ENCODE measurements around the gene NRIP1. TPM values are rescaled to one million over a fixed set of nuclear protein-coding genes. Genes with fewer than 3 reads are reported as not detected.

Gene NRIP1
- 19.8 and 20.8 TPM in 2 replicates for polyA plus RNA-seq (2013)

GRCh38 chr21:15064576-15065391 is at the start of gene NRIP1:
Gene NRIP1, minus strand, starts transcription at chr21:15065000. Its CDS starts 96,808 bp downstream, at chr21:14968192.
- Histone ChIP-seq H3K36me3 (ENCODE audit: control insufficient read depth in 1 of 2, insufficient read depth in 2 of 2, low read length in 2 of 2) (no peaks in the 10 kb centered on the region), H3K23ac (ENCODE audit: low read length) (no peak within 1 kb of the TSS), H4K91ac (ENCODE audit: low read depth, low read length) (peak within 1 kb of the TSS; percentile 84), H4K8ac (ENCODE audit: low read depth, low read length) (peak within 1 kb of the TSS; percentile 63), H2BK120ac (ENCODE audit: insufficient read depth, low read length, poor library complexity) (peak within 1 kb of the TSS; percentile 89), H2BK12ac (ENCODE audit: low read length) (no peak within 1 kb of the TSS), H3K27ac (ENCODE audit: low read depth, low read length) (peak within 1 kb of the TSS; percentile 97), H3K79me1 (ENCODE audit: low read length) (peaks cover 13% of the 10 kb centered on the region), H3K18ac (ENCODE audit: low read length) (peak within 1 kb of the TSS; percentile 79), H3K4me1 (ENCODE audit: control insufficient read depth in 1 of 2, insufficient read depth in 2 of 2, low read length in 2 of 2) (no peaks in the 10 kb centered on the region), H3K14ac (ENCODE audit: low read length) (peak within 1 kb of the TSS; percentile 91), H2AK5ac (ENCODE audit: low read length) (peak within 1 kb of the TSS; percentile 3), H4K12ac (ENCODE audit: low read depth, low read length) (peak within 1 kb of the TSS; percentile 58), H3K9me3 (ENCODE audit: insufficient read depth, low read depth, low read length) (no peaks in the 10 kb centered on the region), H3K27me3 (ENCODE audit: insufficient read depth, low read length) (no peaks in the 10 kb centered on the region), H3K79me2 (ENCODE audit: control insufficient read depth, insufficient read depth, low read length, poor library complexity) (peaks cover 14% of the 10 kb centered on the region), H3K9ac (ENCODE audit: low read length) (peak within 1 kb of the TSS; percentile 99), H3K4me2 (ENCODE audit: low read length) (peak within 1 kb of the TSS; percentile 96), H2AFZ (ENCODE audit: insufficient read depth, low read length, poor library complexity) (peak within 1 kb of the TSS; percentile 77), H3K4ac (ENCODE audit: low read depth, low read length) (peak within 1 kb of the TSS; percentile 98), H2BK5ac (ENCODE audit: low read depth, low read length, poor library complexity) (peak within 1 kb of the TSS; percentile 92), H3K4me3 (ENCODE audit: low read depth, low read length) (peak within 1 kb of the TSS; percentile 98)
- peak; percentile 86 to 92 for DNase-seq
- WGBS (ENCODE audit: extremely low coverage, insufficient coverage, insufficient read length): no CpG with 5 or more reads among the region's 116 CpGs

GRCh38 chr21:15112858-15113257 is 48.1 kb upstream of the NRIP1 start:
- Histone ChIP-seq H2AFZ (ENCODE audit: insufficient read depth, low read length, poor library complexity) (no peak overlapping the region), H3K18ac (ENCODE audit: low read length) (no peak overlapping the region), H3K4me3 (ENCODE audit: low read depth, low read length) (no peak overlapping the region), H2BK5ac (ENCODE audit: low read depth, low read length, poor library complexity) (no peak overlapping the region), H4K91ac (ENCODE audit: low read depth, low read length) (no peak overlapping the region), H3K4me2 (ENCODE audit: low read length) (no peak overlapping the region), H3K79me2 (ENCODE audit: control insufficient read depth, insufficient read depth, low read length, poor library complexity) (no peaks in the 10 kb centered on the region), H3K27ac (ENCODE audit: low read depth, low read length) (no peak overlapping the region), H3K9me3 (ENCODE audit: insufficient read depth, low read depth, low read length) (no peaks in the 10 kb centered on the region), H2AK5ac (ENCODE audit: low read length) (no peak overlapping the region), H3K14ac (ENCODE audit: low read length) (no peak overlapping the region), H3K4ac (ENCODE audit: low read depth, low read length) (no peak overlapping the region), H3K9ac (ENCODE audit: low read length) (no peak overlapping the region), H4K8ac (ENCODE audit: low read depth, low read length) (no peak overlapping the region), H3K4me1 (ENCODE audit: control insufficient read depth in 1 of 2, insufficient read depth in 2 of 2, low read length in 2 of 2) (no peaks in the 10 kb centered on the region), H3K36me3 (ENCODE audit: control insufficient read depth in 1 of 2, insufficient read depth in 2 of 2, low read length in 2 of 2) (no peaks in the 10 kb centered on the region), H2BK12ac (ENCODE audit: low read length) (no peak overlapping the region), H3K27me3 (ENCODE audit: insufficient read depth, low read length) (no peaks in the 10 kb centered on the region), H4K12ac (ENCODE audit: low read depth, low read length) (no peak overlapping the region), H3K23ac (ENCODE audit: low read length) (no peak overlapping the region), H3K79me1 (ENCODE audit: low read length) (no peaks in the 10 kb centered on the region), H2BK120ac (ENCODE audit: insufficient read depth, low read length, poor library complexity) (no peak overlapping the region)
- WGBS (ENCODE audit: extremely low coverage, insufficient coverage, insufficient read length): no CpG with 5 or more reads among the region's 4 CpGs
- no peak for DNase-seq

GRCh38 chr21:15108801-15109200 is 44.0 kb upstream of the NRIP1 start:
- no peak overlapping the region for H4K91ac ChIP-seq (ENCODE audit: low read depth, low read length)
- H3K79me2 ChIP-seq (ENCODE audit: control insufficient read depth, insufficient read depth, low read length, poor library complexity): no peaks in the 10 kb centered on the region
- no peaks in the 10 kb centered on the region for H3K36me3 ChIP-seq (ENCODE audit: control insufficient read depth in 1 of 2, insufficient read depth in 2 of 2, low read length in 2 of 2)
- H3K9ac ChIP-seq (ENCODE audit: low read length): no peak overlapping the region
- H4K12ac ChIP-seq (ENCODE audit: low read depth, low read length): no peak overlapping the region
- H2BK12ac ChIP-seq (ENCODE audit: low read length): no peak overlapping the region
- H3K4ac ChIP-seq (ENCODE audit: low read depth, low read length): no peak overlapping the region
- no peaks in the 10 kb centered on the region for H3K9me3 ChIP-seq (ENCODE audit: insufficient read depth, low read depth, low read length)
- H2AFZ ChIP-seq (ENCODE audit: insufficient read depth, low read length, poor library complexity): no peak overlapping the region
- no peak overlapping the region for H3K4me3 ChIP-seq (ENCODE audit: low read depth, low read length)
- no peak overlapping the region for H2AK5ac ChIP-seq (ENCODE audit: low read length)
- H3K14ac ChIP-seq (ENCODE audit: low read length): no peak overlapping the region
- no peak overlapping the region for H3K18ac ChIP-seq (ENCODE audit: low read length)
- no peak overlapping the region for H3K27ac ChIP-seq (ENCODE audit: low read depth, low read length)
- no peak overlapping the region for H2BK5ac ChIP-seq (ENCODE audit: low read depth, low read length, poor library complexity)
- H3K4me1 ChIP-seq (ENCODE audit: control insufficient read depth in 1 of 2, insufficient read depth in 2 of 2, low read length in 2 of 2): peaks cover 0 to 3% of the 10 kb centered on the region in 2 experiments
- no CpG with 5 or more reads among the region's 2 CpGs for WGBS (ENCODE audit: extremely low coverage, insufficient coverage, insufficient read length)
- no peaks in the 10 kb centered on the region for H3K27me3 ChIP-seq (ENCODE audit: insufficient read depth, low read length)
- H4K8ac ChIP-seq (ENCODE audit: low read depth, low read length): no peak overlapping the region
- no peak overlapping the region for H2BK120ac ChIP-seq (ENCODE audit: insufficient read depth, low read length, poor library complexity)
- DNase-seq: no peak
- no peak overlapping the region for H3K23ac ChIP-seq (ENCODE audit: low read length)
- H3K4me2 ChIP-seq (ENCODE audit: low read length): no peak overlapping the region
- H3K79me1 ChIP-seq (ENCODE audit: low read length): no peaks in the 10 kb centered on the region

GRCh38 chr21:15104470-15104869 is 39.7 kb upstream of the NRIP1 start:
- H4K8ac ChIP-seq (ENCODE audit: low read depth, low read length): no peak overlapping the region
- no peak overlapping the region for H4K12ac ChIP-seq (ENCODE audit: low read depth, low read length)
- H3K23ac ChIP-seq (ENCODE audit: low read length): no peak overlapping the region
- no peak overlapping the region for H3K4me3 ChIP-seq (ENCODE audit: low read depth, low read length)
- H3K4me1 ChIP-seq (ENCODE audit: control insufficient read depth in 1 of 2, insufficient read depth in 2 of 2, low read length in 2 of 2): peaks cover 0 to 3% of the 10 kb centered on the region in 2 experiments
- H3K36me3 ChIP-seq (ENCODE audit: control insufficient read depth in 1 of 2, insufficient read depth in 2 of 2, low read length in 2 of 2): no peaks in the 10 kb centered on the region
- no peak overlapping the region for H3K18ac ChIP-seq (ENCODE audit: low read length)
- WGBS (ENCODE audit: extremely low coverage, insufficient coverage, insufficient read length): no CpG with 5 or more reads among the region's 3 CpGs
- H3K27me3 ChIP-seq (ENCODE audit: insufficient read depth, low read length): no peaks in the 10 kb centered on the region
- H3K4ac ChIP-seq (ENCODE audit: low read depth, low read length): no peak overlapping the region
- no peak overlapping the region for H2BK120ac ChIP-seq (ENCODE audit: insufficient read depth, low read length, poor library complexity)
- H3K27ac ChIP-seq (ENCODE audit: low read depth, low read length): no peak overlapping the region
- DNase-seq: no peak
- no peak overlapping the region for H4K91ac ChIP-seq (ENCODE audit: low read depth, low read length)
- H3K14ac ChIP-seq (ENCODE audit: low read length): no peak overlapping the region
- H3K79me1 ChIP-seq (ENCODE audit: low read length): no peaks in the 10 kb centered on the region
- H3K9ac ChIP-seq (ENCODE audit: low read length): no peak overlapping the region
- no peak overlapping the region for H3K4me2 ChIP-seq (ENCODE audit: low read length)
- no peaks in the 10 kb centered on the region for H3K9me3 ChIP-seq (ENCODE audit: insufficient read depth, low read depth, low read length)
- no peak overlapping the region for H2BK5ac ChIP-seq (ENCODE audit: low read depth, low read length, poor library complexity)
- no peak overlapping the region for H2AFZ ChIP-seq (ENCODE audit: insufficient read depth, low read length, poor library complexity)
- H3K79me2 ChIP-seq (ENCODE audit: control insufficient read depth, insufficient read depth, low read length, poor library complexity): no peaks in the 10 kb centered on the region
- H2AK5ac ChIP-seq (ENCODE audit: low read length): no peak overlapping the region
- H2BK12ac ChIP-seq (ENCODE audit: low read length): no peak overlapping the region

Measured in trophoblast cell (in vitro differentiated cells and primary cell).